GM08714 (cell line): Measurements from ENCODE around the gene IFFO2.
A peak's percentile ranks its signal among the peaks of the same experiment; 100 is the strongest.

Experiments used
- H3K4me3 ChIP-seq: fragments of 200-500 bp; sonication (Bioruptor generic); 2 replicates; pipeline ENCODE4 v1.5.1; 2014; ENCODE audit warnings: mild to moderate bottlenecking, low read length, inconsistent platforms
- ZNF274 ChIP-seq: IDR thresholded peaks from 2 replicates; pipeline ENCODE4 v1.6.1; 2012; ENCODE audit warnings: mild to moderate bottlenecking, low read depth, low read length

Gene IFFO2

DNA sequence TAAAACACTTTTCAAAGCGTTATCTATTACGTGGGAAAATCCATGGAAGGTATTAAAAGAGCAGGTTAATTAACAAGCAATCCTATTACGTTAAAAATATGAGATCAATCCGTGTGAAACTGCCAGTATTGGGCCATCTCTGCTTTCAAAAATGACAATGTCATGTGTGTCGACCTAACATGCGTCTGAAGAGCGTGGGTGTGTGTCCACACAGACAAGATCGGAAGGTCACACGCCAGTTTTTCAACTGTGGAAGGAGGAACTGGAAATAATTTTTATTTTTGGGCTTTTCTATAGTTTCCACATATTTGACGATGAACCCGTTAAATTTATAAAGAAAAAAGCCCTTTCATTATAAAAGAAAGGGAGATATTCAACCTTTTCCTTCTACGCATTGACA is 36.5 kb downstream of the IFFO2 start:
- no peak for TF ChIP-seq ZNF274
- H3K4me3 ChIP-seq, result no peak overlapping the region

- TF ChIP-seq ZNF274, result no peak
- H3K4me3 ChIP-seq, result no peak overlapping the region
These were observed 37.1 kb downstream of the IFFO2 start for GRCh38 chr1:18919197-18919905.

DNA sequence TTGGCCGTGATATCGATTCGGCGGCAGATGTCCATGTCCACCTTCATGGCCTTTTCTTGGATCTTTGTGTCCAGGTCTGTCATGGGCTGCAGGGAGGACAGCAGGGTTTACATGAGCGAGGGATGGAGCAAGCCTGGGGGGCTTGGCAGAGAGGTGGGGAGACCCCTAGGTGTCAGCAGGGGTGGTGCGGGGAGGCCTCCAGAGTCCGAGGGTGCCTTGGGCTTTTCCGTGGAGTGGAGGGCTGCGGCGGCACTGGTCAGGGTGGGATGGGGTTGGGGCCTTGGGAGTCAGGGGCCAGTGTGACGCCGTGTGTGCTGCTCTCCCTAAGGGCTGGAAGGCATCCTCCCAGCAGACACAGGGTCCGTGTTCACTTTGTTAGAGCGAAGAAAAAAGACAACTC is 38.1 kb downstream of the IFFO2 start:
- TF ChIP-seq ZNF274, result no peak
- H3K4me3 ChIP-seq, result no peak overlapping the region

GRCh38 chr1:18917071-18917799 is 39.2 kb downstream of the IFFO2 start:
- no peak overlapping the region for H3K4me3 ChIP-seq
- TF ChIP-seq ZNF274, result no peak

DNA sequence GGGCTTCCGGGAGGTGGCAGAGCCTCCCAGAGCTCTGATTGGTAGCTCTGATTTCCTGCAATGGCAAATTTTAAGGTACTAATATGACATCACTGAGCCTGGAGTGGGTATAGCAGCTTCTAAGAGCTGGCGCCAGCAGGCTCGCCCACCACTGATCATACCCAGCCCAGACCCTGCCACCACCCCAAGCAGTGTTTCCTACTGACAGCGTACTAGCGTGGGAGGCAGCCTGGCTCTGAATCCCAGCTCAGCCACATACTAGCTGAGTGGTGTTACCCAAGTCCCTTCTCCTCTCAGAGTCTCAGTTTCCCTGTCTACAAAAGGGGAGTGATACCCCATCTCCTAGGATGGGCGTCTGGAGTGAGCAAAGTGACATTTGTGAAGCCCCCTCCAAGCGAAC is 41.1 kb downstream of the IFFO2 start:
- no peak for TF ChIP-seq ZNF274
- no peak overlapping the region for H3K4me3 ChIP-seq

DNA sequence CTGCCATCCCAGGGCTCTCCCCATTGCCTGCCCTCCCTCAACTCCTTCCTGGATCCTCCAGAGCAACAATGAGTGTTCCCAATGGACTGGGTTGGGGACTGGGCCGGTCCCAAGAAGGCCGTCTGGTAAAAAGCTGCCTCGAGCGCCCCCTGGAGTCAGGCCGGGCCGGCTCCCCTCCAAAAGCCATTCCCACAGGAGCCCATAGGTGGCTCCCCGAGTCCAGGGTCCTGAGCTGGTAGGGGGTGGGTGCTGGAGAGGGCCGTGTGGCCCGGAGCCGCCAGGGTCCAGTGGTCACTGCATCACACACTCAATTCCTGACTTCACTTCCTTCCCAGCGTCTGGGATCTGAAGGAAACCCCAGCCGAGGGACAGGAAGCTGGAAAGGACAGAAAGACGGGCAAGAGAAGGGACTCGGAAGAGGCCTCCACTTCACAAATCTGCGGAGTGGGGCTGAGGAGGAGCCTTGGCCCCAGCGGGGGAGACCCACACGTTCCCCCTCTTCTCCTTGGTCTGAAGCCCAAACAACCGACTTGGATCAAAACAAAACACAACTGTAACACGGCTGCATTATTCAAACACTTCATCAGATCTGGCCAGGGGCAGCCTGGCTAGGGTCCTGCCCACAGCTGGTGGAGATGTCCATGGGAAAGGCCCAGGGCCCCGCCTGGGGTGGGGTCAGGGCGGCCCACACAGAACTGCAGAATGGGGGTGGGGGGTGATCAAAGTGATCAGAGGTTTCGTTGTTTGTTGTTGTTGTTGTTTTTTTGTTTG is 43.2 kb downstream of the IFFO2 start:
- no peak overlapping the region for H3K4me3 ChIP-seq
- TF ChIP-seq ZNF274, result no peak

GRCh38 chr1:18912550-18912949 is 43.9 kb downstream of the IFFO2 start:
- no peak overlapping the region for H3K4me3 ChIP-seq
- no peak for TF ChIP-seq ZNF274

DNA sequence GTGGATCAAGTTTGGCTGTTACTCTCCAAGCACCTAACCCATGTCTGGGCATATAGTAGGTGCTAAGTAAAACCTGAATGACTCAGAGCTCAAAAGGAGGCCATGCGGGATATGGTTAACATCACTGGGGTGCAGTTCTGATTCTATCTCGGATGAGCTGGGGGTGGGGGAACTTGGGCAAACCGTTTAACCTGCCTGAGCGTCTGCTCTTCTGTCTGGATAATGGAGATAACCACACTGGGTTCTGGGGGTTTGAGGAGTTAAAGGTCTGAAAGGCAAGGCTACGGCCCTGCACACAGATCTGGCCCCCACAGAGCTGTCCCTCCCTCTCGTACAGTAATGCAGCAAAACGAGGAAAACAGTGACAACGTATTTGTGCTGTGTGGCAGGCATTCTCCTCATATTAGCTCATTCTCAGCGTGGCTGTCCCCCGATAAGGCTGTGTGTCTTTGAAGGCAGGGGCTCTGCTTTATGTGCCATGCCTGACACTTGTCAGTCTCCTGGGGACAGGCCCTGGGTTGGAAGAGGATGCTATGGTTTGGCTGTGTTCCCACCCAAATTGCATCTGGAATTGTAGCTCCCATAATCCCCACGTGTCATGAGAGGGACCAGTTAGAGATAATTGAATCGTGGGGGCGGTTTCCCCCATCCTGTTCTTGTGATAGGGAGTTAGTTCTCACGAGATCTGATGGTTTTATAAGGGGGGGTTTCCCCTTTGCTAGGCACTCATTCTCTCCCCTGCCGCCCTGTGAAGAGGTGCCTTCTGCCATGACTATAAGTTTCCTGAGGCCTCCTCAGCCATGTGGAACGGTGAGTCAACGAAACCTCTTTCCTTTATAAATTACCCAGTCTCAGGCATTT is 47.3 kb downstream of the IFFO2 start:
- H3K4me3 ChIP-seq, result no peak overlapping the region

GRCh38 chr1:18907917-18908845 is 48.3 kb downstream of the IFFO2 start:
- TF ChIP-seq ZNF274, result no peak
- no peak overlapping the region for H3K4me3 ChIP-seq

More for the DNA sequence above, 47.3 kb downstream of the IFFO2 start:
- TF ChIP-seq ZNF274, result no peak

- no peak for TF ChIP-seq ZNF274
- H3K4me3 ChIP-seq, result no peak overlapping the region
These were observed 49.2 kb downstream of the IFFO2 start for GRCh38 chr1:18907021-18907916.

DNA sequence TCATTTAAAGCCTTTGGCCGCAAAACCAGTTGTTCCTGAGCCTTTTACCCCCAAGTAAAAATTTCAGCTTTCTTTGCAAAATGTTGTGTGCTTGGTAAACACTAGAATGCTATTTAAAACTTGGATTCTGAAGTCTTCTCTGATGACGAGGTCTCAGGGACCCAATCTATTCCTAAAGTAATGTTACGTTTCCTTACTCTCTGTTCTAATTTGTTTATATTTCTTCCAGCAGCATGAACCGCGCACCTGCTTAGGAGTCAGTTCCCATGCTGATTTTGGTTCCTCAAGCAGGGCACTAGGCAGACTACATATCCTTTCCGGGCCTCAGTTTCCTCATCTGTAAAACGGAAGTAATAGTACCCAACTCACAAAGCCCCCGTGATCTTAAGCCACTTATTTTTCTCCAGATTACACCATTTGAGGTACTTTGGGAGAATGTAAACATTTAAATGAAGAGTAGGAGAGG is 53.2 kb downstream of the IFFO2 start:
- H3K4me3 ChIP-seq, result peak overlapping the region; percentile 63
- no peak for TF ChIP-seq ZNF274
